Epithelial cell of prostate (primary cell): ENCODE measurements around the gene TMEM92.

ENCODE experiments used
- DNase-seq: peaks from one replicate; pipeline ENCODE4 v3.0.0-alpha.2; 2011; ENCODE audit warnings: low read depth, low spot score
- H3K27ac ChIP-seq: fragments of 450-650 bp; 2 replicates; pipeline ENCODE4 v1.5.1; 2017; ENCODE audit warnings: mild to moderate bottlenecking

Gene TMEM92

GRCh38 chr17:50318501-50319285 is 44.4 kb downstream of the TMEM92 start:
- no peak for DNase-seq
- H3K27ac ChIP-seq = peak overlapping the region; percentile 73

GRCh38 chr17:50319306-50320004 is 45.2 kb downstream of the TMEM92 start:
- DNase-seq = no peak
- H3K27ac ChIP-seq = peak overlapping the region; percentile 73

- H3K27ac ChIP-seq = no peak overlapping the region
- DNase-seq = no peak
These were observed 48.0 kb downstream of the TMEM92 start for GRCh38 chr17:50322271-50322670.

- no peak overlapping the region for H3K27ac ChIP-seq
- no peak for DNase-seq
These were observed 48.8 kb downstream of the TMEM92 start for GRCh38 chr17:50323060-50323459.

GRCh38 chr17:50325906-50326305 is 51.6 kb downstream of the TMEM92 start:
- H3K27ac ChIP-seq = no peak overlapping the region
- no peak for DNase-seq

GRCh38 chr17:50326831-50327364 is 52.6 kb downstream of the TMEM92 start:
- no peak for DNase-seq
- H3K27ac ChIP-seq = no peak overlapping the region

GRCh38 chr17:50328363-50329325 is 54.4 kb downstream of the TMEM92 start:
- no peak overlapping the region for H3K27ac ChIP-seq
- DNase-seq = no peak

- no peak for DNase-seq
- no peak overlapping the region for H3K27ac ChIP-seq
These were observed 55.5 kb downstream of the TMEM92 start for GRCh38 chr17:50329716-50330115.

GRCh38 chr17:50330151-50330775 is 56.0 kb downstream of the TMEM92 start:
- no peak overlapping the region for H3K27ac ChIP-seq
- no peak for DNase-seq
